ENCODE results near the gene MIP.
"Not testable (repeated sequence)": the region's sequence is repeated elsewhere in the genome, so short reads cannot be mapped to it uniquely, and the experiment has no call there.

MIP gene

GRCh38 chr12:56401612-56402011, 52.8 kb downstream of the MIP start:
- not testable (repeated sequence) for DNase-seq

GRCh38 chr12:56401125-56401524, 53.3 kb downstream of the MIP start:
- not testable (repeated sequence) for DNase-seq
